Skin of body (tissue), 2 donors: ENCODE measurements around the gene MBD3L4. TPM values are rescaled to one million over a fixed set of nuclear protein-coding genes. Genes with fewer than 3 reads are reported as not detected.
"Not testable (repeated sequence)": the region's sequence is repeated elsewhere in the genome, so short reads cannot be mapped to it uniquely, and the experiment has no call there.

Source experiments
- DNase-seq: peaks from one replicate; lab custom pipeline; 2025; lab: John Stamatoyannopoulos, UW
- total RNA-seq: library from RNA; depleted of rRNA; stranded (reverse); fragments of >200 nt; gene quantifications from one replicate; pipeline ENCODE4 v1.2.3, GENCODE V29; 2014

MBD3L4 gene
- not detected for total RNA-seq

DNA sequence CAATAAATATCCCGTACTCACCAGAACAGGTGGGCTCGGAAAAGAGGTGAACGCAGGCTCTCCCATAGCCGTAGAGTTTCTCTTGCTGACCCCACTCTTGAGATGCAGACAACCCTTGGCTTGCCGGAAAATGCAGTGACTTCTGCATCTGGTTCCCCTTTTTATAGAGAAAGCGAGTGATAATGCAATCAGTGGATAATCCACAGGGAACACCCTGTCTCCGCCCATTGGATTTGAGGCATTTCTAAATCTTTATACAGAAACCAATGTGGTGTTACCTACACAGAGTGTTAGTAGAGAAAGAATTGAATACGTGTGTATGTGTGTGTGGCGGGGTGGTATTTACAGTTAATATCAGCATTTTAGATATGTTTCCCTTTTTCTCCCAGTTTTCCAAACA, at the start of gene MBD3L4:
MBD3L4 (minus strand) TSS at position 101 of the 400 bp plus-strand sequence; CDS start at position 66, 35 bp downstream.
- DNase-seq = not testable (repeated sequence)

DNA sequence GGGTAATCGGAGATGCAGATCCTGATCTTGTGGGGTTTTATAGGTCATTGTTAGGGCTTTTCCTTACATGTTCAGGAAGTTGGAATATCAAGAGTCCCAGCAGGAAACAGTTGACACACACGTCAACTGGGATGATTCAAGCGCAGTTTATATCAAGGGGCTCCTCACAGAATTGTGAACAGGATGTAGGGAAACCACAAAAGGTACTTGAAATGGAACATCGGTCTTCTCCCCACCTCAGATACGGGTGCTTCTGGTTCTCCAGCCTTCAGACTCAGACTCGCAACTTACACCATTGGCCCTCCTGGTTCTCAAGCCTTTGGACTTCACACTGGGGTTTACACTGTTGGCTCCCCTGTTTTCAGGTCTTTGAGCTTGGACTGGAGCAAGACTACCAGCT, 49.0 kb upstream of the MBD3L4 start:
- DNase-seq = no peak

DNA sequence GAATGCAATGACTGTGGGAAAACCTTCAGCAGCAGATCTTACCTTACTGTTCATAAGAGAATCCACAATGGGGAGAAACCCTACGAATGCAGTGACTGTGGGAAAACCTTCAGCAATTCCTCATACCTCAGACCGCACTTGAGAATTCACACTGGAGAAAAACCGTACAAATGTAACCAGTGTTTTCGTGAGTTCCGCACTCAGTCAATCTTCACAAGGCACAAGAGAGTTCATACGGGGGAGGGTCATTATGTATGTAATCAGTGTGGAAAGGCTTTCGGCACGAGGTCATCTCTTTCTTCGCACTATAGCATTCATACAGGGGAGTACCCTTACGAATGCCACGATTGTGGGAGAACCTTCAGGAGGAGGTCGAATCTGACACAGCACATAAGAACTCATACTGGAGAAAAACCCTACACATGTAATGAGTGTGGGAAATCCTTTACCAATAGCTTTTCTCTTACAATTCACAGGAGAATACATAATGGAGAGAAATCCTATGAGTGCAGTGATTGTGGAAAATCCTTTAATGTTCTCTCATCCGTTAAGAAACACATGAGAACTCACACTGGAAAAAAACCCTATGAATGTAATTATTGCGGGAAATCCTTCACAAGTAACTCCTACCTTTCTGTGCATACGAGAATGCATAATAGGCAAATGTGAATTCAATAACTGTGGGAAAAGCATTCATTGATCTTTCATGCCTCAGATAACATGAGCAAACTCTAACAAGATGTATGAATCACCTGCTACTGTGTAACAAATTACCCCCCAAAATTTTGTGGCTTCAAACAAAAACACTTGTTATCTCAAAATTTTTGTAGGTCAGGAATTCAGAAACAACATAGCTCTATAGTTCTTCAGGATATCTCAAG, 43.3 kb upstream of the MBD3L4 start:
- DNase-seq = no peak

DNA sequence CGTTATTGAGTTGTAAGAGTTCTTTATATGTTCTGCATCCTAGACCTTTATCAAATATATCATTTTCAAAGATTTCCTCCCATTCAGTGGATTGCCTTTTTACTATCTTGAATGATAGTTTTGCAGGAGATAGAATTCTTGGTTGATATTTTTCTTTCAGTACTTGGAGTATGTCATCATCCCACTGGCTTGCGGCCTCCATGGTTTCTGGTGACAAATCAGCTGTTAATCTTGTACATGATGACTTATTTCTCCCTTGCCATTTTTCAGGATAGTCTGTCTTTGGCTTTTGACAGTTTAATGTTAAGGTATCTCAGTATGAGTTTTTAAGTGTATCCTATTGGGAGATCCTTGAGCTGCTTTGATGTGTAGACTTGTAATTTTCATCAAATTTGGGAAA, 38.0 kb upstream of the MBD3L4 start:
- no peak for DNase-seq

DNA sequence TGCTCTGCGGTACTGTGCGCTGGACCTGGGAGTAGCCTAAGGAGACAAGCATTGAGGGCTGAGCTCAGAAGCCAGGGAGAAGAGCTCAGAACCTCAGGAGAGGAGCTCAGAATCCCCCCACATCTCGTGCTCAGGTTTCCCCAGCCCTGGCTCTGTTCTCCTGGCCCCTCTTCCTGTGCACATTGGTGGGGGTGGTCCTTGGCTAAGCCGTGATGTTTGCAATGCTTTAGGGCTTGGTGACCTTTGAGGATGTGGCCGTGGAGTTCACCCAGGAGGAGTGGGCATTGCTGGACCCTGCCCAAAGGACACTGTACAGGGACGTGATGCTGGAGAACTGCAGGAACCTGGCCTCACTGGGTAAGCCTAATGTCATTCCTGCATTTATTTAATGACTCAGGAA, 36.2 kb upstream of the MBD3L4 start:
- no peak for DNase-seq

DNA sequence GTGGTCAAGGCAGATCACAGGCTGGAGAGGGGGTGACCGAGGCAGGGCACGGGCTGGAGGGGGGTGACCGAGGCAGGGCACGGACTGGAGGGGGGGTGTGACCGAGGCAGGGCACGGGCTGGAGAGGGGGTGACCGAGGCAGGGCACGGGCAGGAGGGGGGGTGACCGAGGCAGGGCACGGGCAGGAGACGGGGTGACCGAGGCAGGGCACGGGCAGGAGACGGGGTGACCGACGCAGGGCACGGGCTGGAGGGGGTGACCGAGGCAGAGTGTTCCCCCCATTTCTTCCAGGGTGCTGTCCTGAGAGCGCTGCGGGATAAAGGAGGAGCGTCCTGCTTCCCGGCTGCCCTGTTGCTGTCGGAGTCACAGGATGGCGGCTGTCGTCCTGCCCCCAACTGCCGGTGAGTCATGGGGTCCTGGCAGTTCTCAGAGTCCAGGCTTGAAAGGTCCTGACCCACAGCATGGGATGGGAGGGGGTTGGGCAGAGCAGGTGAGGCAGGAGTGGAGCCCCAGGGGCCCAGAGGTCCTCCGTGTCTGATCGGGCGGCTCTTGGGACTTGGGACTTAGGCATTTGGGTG, 34.8 kb upstream of the MBD3L4 start:
- no peak for DNase-seq

DNA sequence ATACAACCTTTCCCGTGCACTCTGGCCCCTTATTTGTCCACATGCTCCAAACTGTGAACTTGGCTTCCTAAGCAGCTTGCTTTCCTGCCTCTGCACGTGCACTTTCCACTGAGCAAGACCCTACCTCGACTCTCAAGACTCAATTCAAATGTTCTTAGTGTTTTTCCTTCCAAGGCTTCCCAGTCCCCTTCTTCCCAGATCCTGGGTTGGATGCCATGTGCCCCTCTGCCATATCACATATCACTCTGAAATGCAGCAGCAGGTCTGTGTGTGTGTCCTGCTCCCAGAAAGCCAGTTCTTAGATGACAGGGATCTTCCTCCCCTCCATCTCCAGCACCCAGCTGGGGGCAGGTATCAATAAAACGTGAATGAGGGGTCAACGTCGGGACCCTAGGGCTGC, 32.6 kb upstream of the MBD3L4 start:
- DNase-seq = no peak

DNA sequence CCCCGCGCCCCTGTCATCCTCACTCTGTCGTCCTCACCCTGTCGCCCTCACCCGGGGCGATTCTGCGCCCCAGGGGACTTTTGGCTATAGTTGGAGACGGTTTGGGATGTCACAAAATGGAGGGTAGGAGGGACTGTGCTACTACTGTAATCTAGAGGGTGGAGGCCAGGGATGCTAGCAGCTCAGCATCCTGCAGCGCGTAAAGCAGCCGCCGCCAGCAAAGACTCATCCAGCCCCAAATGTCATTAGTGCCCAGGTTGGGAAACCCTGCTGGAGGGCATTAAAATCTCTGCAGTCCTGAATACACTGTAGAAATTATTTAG, 29.9 kb upstream of the MBD3L4 start:
- no peak for DNase-seq

DNA sequence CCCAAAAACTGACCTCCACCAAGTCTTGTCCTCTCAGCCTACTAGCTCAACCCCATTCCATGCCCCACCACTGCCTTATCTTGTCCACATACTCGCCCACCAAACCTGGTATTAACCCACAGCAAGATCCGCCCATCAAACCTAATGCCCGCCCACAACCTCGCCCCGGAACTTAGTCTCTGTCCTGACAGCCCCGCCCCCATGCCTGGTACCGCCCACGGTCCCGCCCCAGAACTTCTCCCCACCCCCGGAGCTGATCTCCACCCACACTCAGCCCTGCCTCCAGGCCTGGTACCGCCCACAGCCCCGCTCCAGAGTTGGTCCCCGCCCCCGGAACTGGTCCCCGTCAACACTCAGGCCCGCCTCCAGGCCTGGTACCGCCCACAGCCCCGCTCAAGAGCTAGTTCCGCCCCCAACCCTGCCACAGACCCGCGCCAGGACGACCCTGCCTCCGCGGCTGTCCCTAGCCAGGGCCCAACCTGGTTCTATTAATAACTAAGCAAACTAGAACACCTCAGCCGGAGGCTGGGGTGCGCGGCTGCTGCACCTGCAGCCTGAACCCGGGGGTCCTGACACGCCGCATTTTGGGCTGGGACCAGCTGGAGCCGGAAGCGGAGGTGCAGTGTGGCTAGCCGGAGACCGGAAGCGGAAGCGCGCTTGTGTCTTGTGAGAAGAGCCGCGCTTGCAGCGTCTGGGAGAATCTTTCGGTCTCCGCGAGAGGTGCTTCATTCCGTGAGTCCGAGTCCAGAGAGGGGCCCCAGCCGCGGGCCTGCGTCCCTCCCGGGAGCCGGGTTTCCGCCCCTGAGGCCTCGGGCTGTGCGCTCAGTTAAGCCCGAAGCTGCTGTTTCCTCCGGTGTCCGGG, 29.3 kb upstream of the MBD3L4 start, which contains the start of gene ZNF557:
ZNF557 (plus strand) TSS at position 662 of the 862 bp plus-strand sequence. CDS start 5,372 bp downstream, outside the sequence.
- DNase-seq = peak; percentile 98

DNA sequence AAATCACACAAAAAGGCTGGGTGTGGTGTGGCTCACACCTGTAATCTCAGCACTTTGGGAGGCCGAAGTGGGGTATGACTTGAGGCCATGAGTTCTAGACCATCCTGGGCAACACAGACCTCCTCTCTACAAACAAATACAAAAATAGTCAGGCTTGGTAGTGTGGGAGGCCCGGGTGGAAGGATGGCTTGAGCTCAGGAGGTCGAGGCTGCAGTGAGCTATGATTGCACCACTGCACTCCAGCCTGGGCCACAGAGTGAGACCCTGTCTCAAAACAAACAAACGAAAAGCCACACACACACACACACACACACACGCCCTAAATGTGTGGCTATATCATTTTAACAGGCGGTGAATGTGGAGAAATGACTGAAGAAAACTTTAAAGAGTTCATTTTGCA, 28.6 kb upstream of the MBD3L4 start:
- no peak for DNase-seq

DNA sequence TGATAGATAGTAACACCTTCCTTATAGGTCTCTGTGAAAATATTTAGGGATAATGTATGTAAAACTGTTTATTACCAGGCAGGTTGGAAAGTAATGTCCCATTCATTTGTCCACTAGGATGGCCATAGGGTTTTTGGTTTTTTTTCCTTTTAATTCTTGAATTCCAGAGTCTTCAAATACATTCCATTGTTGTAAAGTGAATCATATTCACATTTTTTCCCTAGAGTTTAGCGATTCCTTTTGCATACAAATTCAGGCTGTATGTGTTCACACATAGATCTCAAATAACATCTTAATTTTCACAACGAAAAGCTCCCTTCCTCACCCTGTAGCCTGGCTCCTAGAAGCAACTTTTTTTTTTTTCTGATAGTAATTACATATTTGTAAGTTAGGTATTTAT, 27.7 kb upstream of the MBD3L4 start:
- DNase-seq = no peak

DNA sequence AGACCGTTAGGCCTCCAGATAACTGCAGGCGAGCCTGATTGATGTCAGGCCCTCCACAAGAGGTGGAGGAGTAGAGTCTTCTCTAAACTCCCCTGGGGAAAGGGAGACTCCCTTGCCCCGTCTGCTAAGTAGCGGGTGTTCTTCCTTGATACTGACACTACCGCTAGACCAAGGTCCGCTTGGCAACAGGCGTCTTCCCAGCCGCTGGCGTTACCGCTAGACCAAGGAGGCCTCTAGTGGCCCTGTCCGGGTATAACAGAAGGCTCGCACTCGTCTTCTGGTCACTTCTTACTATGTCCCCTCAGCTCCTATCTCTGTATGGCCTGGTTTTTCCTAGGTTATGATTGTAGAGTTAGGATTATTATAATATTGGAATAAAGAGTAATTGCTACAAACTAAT, 27.1 kb upstream of the MBD3L4 start:
- DNase-seq = not testable (repeated sequence)

DNA sequence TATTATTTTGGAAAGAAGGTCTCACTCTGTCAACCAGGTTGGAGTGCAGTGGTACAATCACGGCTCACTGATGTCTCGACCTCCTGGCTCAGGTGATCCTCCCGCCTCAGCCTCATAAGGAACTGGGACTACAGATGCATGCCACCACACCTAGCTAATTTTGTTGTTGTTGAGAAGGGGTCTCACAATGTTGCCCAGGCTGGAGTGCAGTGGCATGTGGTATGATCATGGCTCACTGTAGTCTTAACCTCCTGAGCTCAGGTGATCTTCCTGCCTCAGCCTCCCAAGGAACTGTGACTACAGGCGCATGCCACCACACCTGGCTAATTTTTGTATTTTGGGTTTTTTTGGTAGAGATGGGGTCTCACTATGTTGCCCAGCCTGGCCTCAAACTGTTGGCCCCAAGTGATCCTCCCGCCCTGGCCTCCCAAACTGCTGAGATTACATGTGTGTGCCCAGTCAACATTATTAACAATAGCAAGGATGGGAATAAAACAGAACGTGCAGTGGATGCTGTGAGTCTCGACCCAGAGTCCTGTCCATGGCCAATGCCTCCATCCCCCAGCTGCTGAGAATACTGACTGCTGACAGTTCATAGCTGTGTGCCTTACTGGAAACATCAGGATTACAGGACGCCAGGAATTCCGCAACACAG, 23.9 kb upstream of the MBD3L4 start:
- no peak for DNase-seq

DNA sequence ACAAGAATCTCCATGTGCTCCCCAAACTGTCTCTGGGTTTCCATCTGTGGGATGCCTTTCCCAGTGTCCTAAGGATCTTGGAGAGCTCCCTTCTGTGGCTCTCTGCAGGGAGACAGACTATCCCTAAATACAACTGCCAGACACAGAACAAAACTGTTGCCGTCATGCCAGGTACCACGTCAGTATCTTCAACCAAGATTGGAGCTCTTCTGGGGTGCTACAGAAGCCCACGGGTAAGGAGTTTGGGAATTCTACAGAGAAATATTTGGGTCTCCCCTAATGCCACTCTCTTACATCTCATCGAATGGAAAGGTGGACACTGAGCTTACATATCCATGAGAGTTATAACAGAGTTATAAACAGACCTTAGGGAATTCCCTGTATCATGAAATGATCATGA, 23.4 kb upstream of the MBD3L4 start:
- no peak for DNase-seq

DNA sequence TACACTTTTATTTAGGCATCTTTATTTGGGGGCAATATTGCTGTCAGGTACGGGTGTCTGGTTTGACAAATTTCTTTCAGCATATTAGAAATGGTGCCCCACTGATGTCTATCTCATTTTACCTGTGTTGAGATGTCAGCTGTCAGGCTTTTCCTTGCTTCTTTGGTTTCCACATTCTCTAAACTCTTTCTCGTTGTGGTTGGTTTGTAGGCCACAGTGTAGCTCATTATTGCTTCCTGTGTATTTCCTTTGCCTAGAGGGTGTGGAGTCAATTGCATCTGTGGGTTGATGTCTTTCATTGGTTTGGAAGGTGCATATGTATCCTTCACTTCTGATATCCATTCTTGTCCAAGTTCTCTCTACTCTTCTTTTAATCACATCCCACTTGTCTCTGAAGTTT, 20.0 kb upstream of the MBD3L4 start:
- not testable (repeated sequence) for DNase-seq

DNA sequence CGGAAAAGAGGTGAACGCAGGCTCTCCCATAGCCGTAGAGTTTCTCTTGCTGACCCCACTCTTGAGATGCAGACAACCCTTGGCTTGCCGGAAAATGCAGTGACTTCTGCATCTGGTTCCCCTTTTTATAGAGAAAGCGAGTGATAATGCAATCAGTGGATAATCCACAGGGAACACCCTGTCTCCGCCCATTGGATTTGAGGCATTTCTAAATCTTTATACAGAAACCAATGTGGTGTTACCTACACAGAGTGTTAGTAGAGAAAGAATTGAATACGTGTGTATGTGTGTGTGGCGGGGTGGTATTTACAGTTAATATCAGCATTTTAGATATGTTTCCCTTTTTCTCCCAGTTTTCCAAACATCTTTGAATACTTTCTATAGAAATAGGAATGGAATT, 18.6 kb upstream of the MBD3L4 start, which contains the start of gene MBD3L3:
MBD3L3 (minus strand) TSS at position 101 of the 400 bp plus-strand sequence; CDS start at position 30, 71 bp downstream.
- not testable (repeated sequence) for DNase-seq

DNA sequence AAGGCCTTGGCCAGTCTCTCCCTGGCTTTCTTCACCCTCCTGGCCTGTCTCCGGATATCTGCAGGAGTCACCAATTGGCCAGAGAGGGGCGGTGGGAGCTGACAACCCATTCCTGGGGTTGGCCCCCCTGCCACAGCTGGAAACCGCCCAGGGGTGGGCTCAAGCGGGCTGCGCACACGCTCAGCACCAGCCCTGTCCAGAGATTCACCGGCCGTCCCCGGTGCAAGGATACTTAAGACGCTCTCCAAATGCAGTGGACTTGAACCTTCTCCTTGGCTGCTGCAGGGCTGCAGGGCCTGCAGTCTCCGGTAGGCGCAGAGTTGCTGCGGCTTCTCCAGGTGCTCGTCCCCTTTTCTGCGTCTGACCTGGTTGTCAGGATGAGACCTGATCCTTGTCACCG, 16.4 kb upstream of the MBD3L4 start:
- DNase-seq = not testable (repeated sequence)

DNA sequence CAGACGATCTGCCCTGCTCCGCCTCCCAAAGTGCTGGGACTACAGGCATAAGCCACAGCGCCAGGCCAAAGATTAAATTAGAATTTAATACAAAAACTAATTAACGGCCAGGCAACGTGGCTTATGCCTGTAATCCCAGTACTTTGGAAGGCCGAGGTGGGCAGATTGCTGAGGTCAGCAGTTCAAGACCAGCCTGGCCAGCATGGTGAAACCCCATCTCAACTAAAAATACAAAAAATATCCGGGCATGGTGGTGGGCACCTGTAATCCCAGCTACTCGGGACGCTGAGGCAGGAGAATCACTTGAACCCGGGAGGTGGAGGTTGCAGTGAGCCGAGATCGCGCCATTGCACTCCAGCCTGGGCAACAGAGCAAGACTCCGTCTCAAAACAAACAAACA, 15.7 kb upstream of the MBD3L4 start:
- not testable (repeated sequence) for DNase-seq

DNA sequence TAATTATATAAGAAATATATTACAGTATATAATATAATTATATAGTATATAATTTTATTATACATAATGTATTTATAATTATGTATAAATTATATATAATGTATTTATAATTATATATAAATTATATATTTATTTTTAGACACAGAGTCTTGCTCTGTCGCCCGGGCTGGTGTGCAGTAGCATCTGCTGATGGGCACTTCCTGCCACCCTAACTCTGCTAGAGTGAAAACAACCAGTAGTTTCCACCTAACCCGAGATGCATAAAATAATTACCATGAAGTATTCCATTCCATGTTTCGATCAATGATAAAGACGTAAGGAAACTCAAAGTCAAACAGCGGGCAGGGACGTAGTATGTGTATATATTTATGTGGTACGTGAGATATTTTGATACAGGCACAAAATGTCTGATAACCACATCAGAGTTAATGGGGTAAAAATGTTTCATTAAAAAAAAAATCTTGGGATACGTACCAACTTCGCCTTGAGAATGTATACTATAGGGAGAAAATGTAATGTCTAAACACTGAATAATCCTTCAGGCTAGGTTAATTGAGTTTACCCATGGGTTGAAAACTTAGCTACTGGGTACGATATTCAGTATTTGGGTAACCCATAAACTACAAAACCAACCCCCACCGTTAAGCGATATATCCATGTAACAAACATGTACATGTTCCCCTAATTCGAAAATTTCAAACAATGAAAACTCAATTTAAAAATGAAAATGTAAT, 14.8 kb upstream of the MBD3L4 start:
- not testable (repeated sequence) for DNase-seq

DNA sequence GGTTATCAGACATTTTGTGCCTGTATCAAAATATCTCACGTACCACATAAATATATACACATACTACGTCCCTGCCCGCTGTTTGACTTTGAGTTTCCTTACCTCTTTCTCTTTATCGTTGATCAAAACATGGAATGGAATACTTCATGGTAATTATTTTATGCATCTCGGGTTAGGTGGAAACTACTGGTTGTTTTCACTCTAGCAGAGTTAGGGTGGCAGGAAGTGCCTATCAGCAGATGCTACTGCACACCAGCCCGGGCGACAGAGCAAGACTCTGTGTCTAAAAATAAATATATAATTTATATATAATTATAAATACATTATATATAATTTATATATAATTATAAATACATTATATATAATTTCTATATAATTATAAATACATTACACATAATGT, 12.9 kb upstream of the MBD3L4 start:
- DNase-seq = not testable (repeated sequence)

DNA sequence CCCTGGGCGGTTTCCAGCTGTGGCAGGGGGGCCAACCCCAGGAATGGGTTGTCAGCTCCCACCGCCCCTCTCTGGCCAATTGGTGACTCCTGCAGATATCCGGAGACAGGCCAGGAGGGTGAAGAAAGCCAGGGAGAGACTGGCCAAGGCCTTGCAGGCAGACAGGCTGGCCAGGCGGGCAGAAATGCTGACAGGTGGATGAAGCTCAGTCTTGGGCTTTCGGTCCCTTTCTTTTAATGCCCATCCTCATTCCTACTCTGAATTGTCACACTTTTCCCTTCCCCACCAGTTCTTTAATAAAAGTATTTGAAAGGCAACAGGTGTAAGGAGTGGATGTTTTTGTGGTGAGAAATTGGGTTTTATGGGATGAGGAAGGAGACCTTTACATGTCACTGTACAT, 11.4 kb upstream of the MBD3L4 start:
- not testable (repeated sequence) for DNase-seq
